H9 (cell line): ENCODE data around the gene THBS2. TPM values are rescaled to one million over a fixed set of nuclear protein-coding genes. Genes with fewer than 3 reads are reported as not detected.

Source experiments
- DNase-seq: peaks from one replicate; pipeline ENCODE4 v3.0.0-alpha.2; 2017
- H2AFZ ChIP-seq: one replicate; pipeline ENCODE4 v1.6.1; 2013; ENCODE audit warnings: mild to moderate bottlenecking, low read length, control low read depth, moderate library complexity
- H2AK5ac ChIP-seq: 2 replicates; pipeline ENCODE4 v1.6.1; 2013; ENCODE audit warnings: low read length, control low read depth, mixed read lengths; ENCODE audit not compliant: insufficient read length
- H2BK120ac ChIP-seq: one replicate; pipeline ENCODE4 v1.6.1; 2013; ENCODE audit warnings: low read depth, mild to moderate bottlenecking, low read length, control low read depth, inconsistent platforms; ENCODE audit not compliant: poor library complexity, severe bottlenecking
- H2BK12ac ChIP-seq: 2 replicates; pipeline ENCODE4 v1.6.1; 2013; ENCODE audit warnings: low read length, control low read depth, mixed read lengths, low read depth; ENCODE audit not compliant: insufficient read length
- H2BK15ac ChIP-seq: 2 replicates; pipeline ENCODE4 v1.6.1; 2013; ENCODE audit warnings: low read depth, low read length, control low read depth
- H2BK20ac ChIP-seq: one replicate; pipeline ENCODE4 v1.6.1; 2013; ENCODE audit warnings: low read depth, mild to moderate bottlenecking, low read length, control low read depth, inconsistent platforms; ENCODE audit not compliant: poor library complexity, severe bottlenecking
- H2BK5ac ChIP-seq: 2 replicates; pipeline ENCODE4 v1.6.1; 2013; ENCODE audit warnings: low read length, control low read depth, mixed read lengths; ENCODE audit not compliant: insufficient read length
- H3K14ac ChIP-seq: 2 replicates; pipeline ENCODE4 v1.6.1; 2013; ENCODE audit warnings: low read length, control low read depth; ENCODE audit not compliant: insufficient read depth
- H3K18ac ChIP-seq: 2 replicates; pipeline ENCODE4 v1.6.1; 2013; ENCODE audit warnings: low read depth, mild to moderate bottlenecking, mixed read lengths, low read length, control low read depth; ENCODE audit not compliant: insufficient read length
- H3K23ac ChIP-seq: 2 replicates; pipeline ENCODE4 v1.6.1; 2013; ENCODE audit warnings: low read length, control low read depth, mixed read lengths, low read depth; ENCODE audit not compliant: insufficient read length
- H3K23me2 ChIP-seq: 2 replicates; pipeline ENCODE4 v1.6.1; 2013; ENCODE audit warnings: low read depth, mild to moderate bottlenecking, mixed read lengths, low read length, control low read depth; ENCODE audit not compliant: insufficient read length, poor library complexity, severe bottlenecking
- H3K27ac ChIP-seq: 2 replicates; pipeline ENCODE4 v1.5.1; 2013; ENCODE audit warnings: low read length, control low read depth, mixed read lengths, low read depth; ENCODE audit not compliant: insufficient read length
- H3K27me3 ChIP-seq: 2 replicates; pipeline ENCODE4 v1.6.1; 2013; ENCODE audit warnings: low read length, control low read depth, inconsistent platforms; ENCODE audit not compliant: insufficient read depth
- H3K4ac ChIP-seq: 2 replicates; pipeline ENCODE4 v1.6.1; 2013; ENCODE audit warnings: low read depth, mild to moderate bottlenecking, control low read depth, inconsistent platforms, low read length, moderate library complexity
- H3K4me1 ChIP-seq: 2 replicates; pipeline ENCODE4 v1.6.1; 2013; ENCODE audit warnings: low read length, control low read depth, inconsistent platforms; ENCODE audit not compliant: insufficient read depth
- H3K4me2 ChIP-seq: 2 replicates; pipeline ENCODE4 v1.6.1; 2013; ENCODE audit warnings: low read length, control low read depth, mixed read lengths; ENCODE audit not compliant: insufficient read length, insufficient read depth
- H3K56ac ChIP-seq: 2 replicates; pipeline ENCODE4 v1.6.1; 2013; ENCODE audit warnings: low read depth, mild to moderate bottlenecking, mixed read lengths, low read length, control low read depth; ENCODE audit not compliant: insufficient read length
- H3K79me1 ChIP-seq: 2 replicates; pipeline ENCODE4 v1.6.1; 2013; ENCODE audit warnings: low read depth, mild to moderate bottlenecking, moderate library complexity, low read length, control low read depth, inconsistent platforms; ENCODE audit not compliant: insufficient read depth, poor library complexity, severe bottlenecking
- H3K79me2 ChIP-seq: 2 replicates; pipeline ENCODE4 v1.6.1; 2013; ENCODE audit warnings: low read length, control low read depth, inconsistent platforms; ENCODE audit not compliant: insufficient read depth
- H3K9ac ChIP-seq: 2 replicates; pipeline ENCODE4 v1.6.1; 2013; ENCODE audit warnings: low read length, control low read depth, mixed read lengths; ENCODE audit not compliant: insufficient read length; ENCODE audit errors: extremely low read depth
- H3K9me3 ChIP-seq: one replicate; pipeline ENCODE4 v1.6.1; 2013; ENCODE audit warnings: low read depth, low read length, inconsistent platforms; ENCODE audit not compliant: control insufficient read depth
- H3T11ph ChIP-seq: one replicate; pipeline ENCODE4 v1.6.1; 2013; ENCODE audit warnings: mild to moderate bottlenecking, low read length, control low read depth, inconsistent platforms
- H4K20me1 ChIP-seq: one replicate; pipeline ENCODE4 v1.6.1; 2013; ENCODE audit not compliant: control insufficient read depth, insufficient read length, insufficient read depth
- H4K5ac ChIP-seq: 2 replicates; pipeline ENCODE4 v1.6.1; 2013; ENCODE audit warnings: low read depth, mild to moderate bottlenecking, mixed read lengths, low read length, control low read depth; ENCODE audit not compliant: insufficient read length
- H4K8ac ChIP-seq: replicated peaks from 2 replicates; pipeline ENCODE4 v1.6.1; 2013; ENCODE audit warnings: low read length, control low read depth, mixed read lengths, low read depth; ENCODE audit not compliant: insufficient read length
- H4K91ac ChIP-seq: 2 replicates; pipeline ENCODE4 v1.6.1; 2013; ENCODE audit warnings: low read depth, mild to moderate bottlenecking, moderate library complexity, mixed read lengths, low read length, control low read depth; ENCODE audit not compliant: insufficient read length
- H3K27ac Mint-ChIP-seq, 3 experiments: 2 replicates in 2 of 3; 3 replicates in 1 of 3; pipeline ENCODE4 v1.8.0; 2020 to 2021; ENCODE audit warnings: mixed read lengths in 3 of 3, mild to moderate bottlenecking in 1 of 3, moderate library complexity in 1 of 3
- H3K27me3 Mint-ChIP-seq: 2 replicates; pipeline ENCODE4 v1.8.0; 2021; ENCODE audit warnings: low read depth, mild to moderate bottlenecking, moderate library complexity, mixed read lengths
- H3K36me3 Mint-ChIP-seq, 3 experiments: 2 replicates in 2 of 3; 3 replicates in 1 of 3; pipeline ENCODE4 v1.8.0; 2020 to 2021; ENCODE audit warnings: low read depth in 3 of 3, mixed read lengths in 3 of 3; ENCODE audit not compliant: insufficient read depth in 1 of 3
- H3K4me1 Mint-ChIP-seq, 2 experiments: 2 replicates each; pipeline ENCODE4 v1.8.0; 2020; ENCODE audit warnings: mixed read lengths in 2 of 2
- H3K4me3 Mint-ChIP-seq, 2 experiments: 2 replicates in 1 of 2; 3 replicates in 1 of 2; pipeline ENCODE4 v1.8.0; 2020 to 2021; ENCODE audit warnings: mild to moderate bottlenecking in 2 of 2, mixed read lengths in 2 of 2, moderate library complexity in 1 of 2
- H3K9me3 Mint-ChIP-seq, 2 experiments: 2 replicates in 1 of 2; 3 replicates in 1 of 2; pipeline ENCODE4 v1.8.0; 2020; ENCODE audit warnings: mild to moderate bottlenecking in 2 of 2, mixed read lengths in 2 of 2, moderate library complexity in 1 of 2
- CTCF ChIP-seq: fragments of 200-600 bp; sonication (generic); conservative IDR thresholded peaks from 3 replicates; pipeline ENCODE4 v1.8.0; 2021; ENCODE audit warnings: antibody characterized with exemption, mild to moderate bottlenecking
- total RNA-seq: library from RNA; stranded (reverse); gene quantifications from 2 replicates; pipeline ENCODE4 v1.2.1, GENCODE V29; 2021

The THBS2 gene
- total RNA-seq, 1 experiment from 2014 or later: 14.7 TPM

DNA sequence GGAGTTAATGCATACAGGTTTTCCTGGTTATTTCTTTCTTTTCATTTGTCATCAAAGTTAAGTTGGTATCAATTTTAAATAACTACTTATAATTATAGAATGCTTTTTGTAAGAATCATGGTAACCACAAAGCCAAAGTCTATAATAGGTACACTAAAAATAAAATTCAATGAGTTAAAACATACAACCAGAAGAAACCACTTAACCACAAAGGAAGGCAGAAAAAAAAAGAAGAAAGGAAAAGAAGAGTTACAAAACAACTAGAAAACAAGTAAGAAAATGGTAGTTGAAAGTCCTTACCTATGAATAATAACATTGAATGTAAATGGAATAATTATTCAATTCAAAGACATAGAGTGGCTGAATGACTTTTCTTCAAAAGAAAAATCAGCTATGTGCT lies 45.6 kb downstream of the THBS2 start:
- no peak overlapping the region for H2BK15ac ChIP-seq
- H3K9ac ChIP-seq: no peak overlapping the region
- no peaks in the 10 kb centered on the region for H3K23me2 ChIP-seq
- DNase-seq: no peak
- H3T11ph ChIP-seq: no peak overlapping the region
- Mint-ChIP-seq H3K4me1 (peaks cover 0 to 3% of the 10 kb centered on the region in 2 experiments; a peak in 1 of 4 replicates), H3K9me3 (peaks cover 12 to 15% of the 10 kb centered on the region in 2 experiments), H3K36me3 (peaks cover 3 to 18% (median 4%) of the 10 kb centered on the region in 3 experiments), H3K27me3 (no peaks in the 10 kb centered on the region), H3K27ac (no peak overlapping the region), H3K4me3 (no peak overlapping the region)
- no peak overlapping the region for H3K4ac ChIP-seq
- H2BK5ac ChIP-seq: no peak overlapping the region
- H3K27me3 ChIP-seq: no peaks in the 10 kb centered on the region
- H2BK20ac ChIP-seq: no peak overlapping the region
- no peak overlapping the region for H4K91ac ChIP-seq
- H3K4me1 ChIP-seq: no peaks in the 10 kb centered on the region
- no peak overlapping the region for H3K23ac ChIP-seq
- H3K56ac ChIP-seq: no peak overlapping the region
- no peaks in the 10 kb centered on the region for H3K79me2 ChIP-seq
- H2BK12ac ChIP-seq: no peak overlapping the region
- H4K5ac ChIP-seq: no peak overlapping the region
- no peaks in the 10 kb centered on the region for H3K79me1 ChIP-seq
- TF ChIP-seq CTCF: no peak
- no peak overlapping the region for H3K14ac ChIP-seq
- no peak overlapping the region for H2BK120ac ChIP-seq
- no peak overlapping the region for H2AK5ac ChIP-seq
- no peak overlapping the region for H3K4me2 ChIP-seq
- no peak overlapping the region for H3K27ac ChIP-seq
- no peak overlapping the region for H4K8ac ChIP-seq
- no peak overlapping the region for H3K18ac ChIP-seq
- H3K9me3 ChIP-seq: no peaks in the 10 kb centered on the region
- H2AFZ ChIP-seq: no peak overlapping the region
- H4K20me1 ChIP-seq: no peaks in the 10 kb centered on the region
